ENCODE data around the gene INSL6. TPM values are rescaled to one million over a fixed set of nuclear protein-coding genes. Genes with fewer than 3 reads are reported as not detected.

Gene INSL6
- total RNA-seq, 4 donors from 2014 or later = not detected

- intact Hi-C loops (cut with DNase I) = loop anchor here (5.0 kb wide), 1 partner anchor 394 kb away; no protein-coding TSS in a partner anchor
- no peak for DNase-seq
- peaks cover 0 to 9% (median 0%) of the 10 kb centered on the region in 3 donors for H3K4me1 ChIP-seq
- no peak overlapping the region for H3K4me3 ChIP-seq
- H3K27me3 ChIP-seq = peaks cover 0 to 6% (median 0%) of the 10 kb centered on the region in 4 donors
- no peak overlapping the region for H3K27ac ChIP-seq
- 47 to 57% methylated on average over 2 of the region's 2 CpGs for WGBS, 2 donors
- H3K9me3 ChIP-seq = no peaks in the 10 kb centered on the region
- no peaks in the 10 kb centered on the region for H3K36me3 ChIP-seq
- TF ChIP-seq CTCF (IDR thresholded peaks at IDR 0.05) (no peak), POLR2A (IDR thresholded peaks at IDR 0.05) (no peak)
These were observed 7.9 kb upstream of the INSL6 start for GRCh38 chr9:5193345-5193744.

- WGBS, 2 donors = 80 to 87% methylated on average over 3 of the region's 3 CpGs
- Histone ChIP-seq H3K36me3 (no peaks in the 10 kb centered on the region), H3K27me3 (peaks cover 0 to 3% (median 0%) of the 10 kb centered on the region in 4 donors), H3K27ac (no peak overlapping the region), H3K4me1 (peaks cover 0 to 9% (median 0%) of the 10 kb centered on the region in 3 donors), H3K9me3 (no peaks in the 10 kb centered on the region), H3K4me3 (no peak overlapping the region)
- DNase-seq = no peak
- intact Hi-C loops (cut with DNase I) = loop anchor here (5.0 kb wide), 1 partner anchor 395 kb away; no protein-coding TSS in a partner anchor
- no peak for TF ChIP-seq CTCF (IDR thresholded peaks at IDR 0.05)
- TF ChIP-seq POLR2A (IDR thresholded peaks at IDR 0.05) = no peak
These were observed 6.5 kb upstream of the INSL6 start for GRCh38 chr9:5191985-5192384.

- peaks cover 0 to 3% (median 0%) of the 10 kb centered on the region in 4 donors for H3K27me3 ChIP-seq
- DNase-seq = no peak
- H3K36me3 ChIP-seq = no peaks in the 10 kb centered on the region
- no peaks in the 10 kb centered on the region for H3K4me1 ChIP-seq
- no peak overlapping the region for H3K27ac ChIP-seq
- WGBS, 2 donors = 61 to 62% methylated on average over 3 to 9 of the region's 10 CpGs
- TF ChIP-seq CTCF (IDR thresholded peaks at IDR 0.05) (no peak), POLR2A (IDR thresholded peaks at IDR 0.05) (no peak)
- intact Hi-C loops (cut with DNase I) = loop anchor here (5.0 kb wide), 1 partner anchor 234 kb away; no protein-coding TSS in a partner anchor
- no peak overlapping the region for H3K4me3 ChIP-seq
- no peaks in the 10 kb centered on the region for H3K9me3 ChIP-seq
These were observed 2.9 kb upstream of the INSL6 start for GRCh38 chr9:5188060-5188984.

- H3K4me3 ChIP-seq = no peak overlapping the region
- peaks cover 0 to 3% (median 0%) of the 10 kb centered on the region in 4 donors for H3K27me3 ChIP-seq
- intact Hi-C loops (cut with DNase I) = loop anchor here (5.0 kb wide), 1 partner anchor 236 kb away; no protein-coding TSS in a partner anchor
- WGBS, 2 donors = 17 to 26% methylated on average over 8 of the region's 8 CpGs
- DNase-seq = no peak
- H3K4me1 ChIP-seq = no peaks in the 10 kb centered on the region
- H3K27ac ChIP-seq = no peak overlapping the region
- no peaks in the 10 kb centered on the region for H3K9me3 ChIP-seq
- no peaks in the 10 kb centered on the region for H3K36me3 ChIP-seq
- TF ChIP-seq POLR2A (IDR thresholded peaks at IDR 0.05) (no peak), CTCF (IDR thresholded peaks at IDR 0.05) (peak; percentile 20 to 82 (median 68))
These were observed 1.2 kb upstream of the INSL6 start for GRCh38 chr9:5186416-5187169.

Measured in esophagus squamous epithelium (tissue), 5 donors.